HUES48 (cell line): Measurements from ENCODE around the gene SLAIN2.
A peak's percentile ranks its signal among the peaks of the same experiment; 100 is the strongest.

Source experiments
- H3K27ac ChIP-seq: one replicate; pipeline ENCODE4 v1.7.0; 2013; ENCODE audit warnings: low read depth, low read length, inconsistent platforms
- H3K27me3 ChIP-seq: 2 replicates; pipeline ENCODE4 v1.6.1; 2013; ENCODE audit warnings: mild to moderate bottlenecking, low read length; ENCODE audit not compliant: control insufficient read depth, insufficient read depth
- H3K36me3 ChIP-seq: 2 replicates; pipeline ENCODE4 v1.6.1; 2013; ENCODE audit warnings: low read length; ENCODE audit not compliant: control insufficient read depth, insufficient read depth
- H3K4me1 ChIP-seq: 2 replicates; pipeline ENCODE4 v1.6.1; 2013; ENCODE audit warnings: mild to moderate bottlenecking, low read length; ENCODE audit not compliant: control insufficient read depth, insufficient read depth
- H3K4me3 ChIP-seq: 2 replicates; pipeline ENCODE4 v1.5.1; 2013; ENCODE audit warnings: mild to moderate bottlenecking, low read depth, low read length
- H3K9ac ChIP-seq: 2 replicates; pipeline ENCODE4 v1.6.1; 2013; ENCODE audit warnings: mild to moderate bottlenecking, low read depth, low read length, moderate library complexity
- H3K9me3 ChIP-seq: 2 replicates; pipeline ENCODE4 v1.6.1; 2013; ENCODE audit warnings: low read length; ENCODE audit not compliant: control insufficient read depth, insufficient read depth

Gene SLAIN2

GRCh38 chr4:48347282-48347921 lies 6.1 kb downstream of the SLAIN2 start:
- Histone ChIP-seq H3K9ac (no peak overlapping the region), H3K9me3 (no peaks in the 10 kb centered on the region), H3K4me3 (no peak overlapping the region), H3K36me3 (no peaks in the 10 kb centered on the region), H3K4me1 (peaks cover 44% of the 10 kb centered on the region), H3K27me3 (no peaks in the 10 kb centered on the region), H3K27ac (no peak overlapping the region)

GRCh38 chr4:48350871-48351270 lies 9.5 kb downstream of the SLAIN2 start:
- H3K9me3 ChIP-seq: no peaks in the 10 kb centered on the region
- H3K4me3 ChIP-seq: no peak overlapping the region
- no peak overlapping the region for H3K9ac ChIP-seq
- H3K36me3 ChIP-seq: no peaks in the 10 kb centered on the region
- H3K27me3 ChIP-seq: no peaks in the 10 kb centered on the region
- H3K4me1 ChIP-seq: peaks cover 19% of the 10 kb centered on the region
- H3K27ac ChIP-seq: no peak overlapping the region

DNA sequence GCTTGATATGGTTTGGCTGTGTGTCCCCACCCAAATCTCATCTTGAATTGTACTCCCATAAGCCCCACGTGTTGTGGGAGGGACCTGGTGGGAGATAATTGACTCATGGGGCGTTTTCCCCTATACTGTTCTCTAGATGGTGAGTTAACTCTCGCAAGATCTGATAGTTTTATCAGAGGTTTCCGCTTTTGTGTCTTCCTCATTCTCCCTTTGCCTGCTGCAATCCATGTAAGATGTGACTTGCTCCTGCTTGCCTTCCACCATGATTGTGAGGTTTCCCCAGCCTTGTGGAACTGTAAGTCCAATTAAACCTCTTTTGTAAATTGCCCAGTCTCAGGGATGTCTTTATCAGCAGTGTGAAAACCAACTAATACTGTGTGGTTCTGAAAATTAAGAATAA lies 11.5 kb downstream of the SLAIN2 start:
- Histone ChIP-seq H3K9me3 (no peaks in the 10 kb centered on the region), H3K36me3 (no peaks in the 10 kb centered on the region), H3K27me3 (no peaks in the 10 kb centered on the region), H3K9ac (no peak overlapping the region), H3K27ac (no peak overlapping the region), H3K4me3 (no peak overlapping the region), H3K4me1 (peaks cover 19% of the 10 kb centered on the region)

DNA sequence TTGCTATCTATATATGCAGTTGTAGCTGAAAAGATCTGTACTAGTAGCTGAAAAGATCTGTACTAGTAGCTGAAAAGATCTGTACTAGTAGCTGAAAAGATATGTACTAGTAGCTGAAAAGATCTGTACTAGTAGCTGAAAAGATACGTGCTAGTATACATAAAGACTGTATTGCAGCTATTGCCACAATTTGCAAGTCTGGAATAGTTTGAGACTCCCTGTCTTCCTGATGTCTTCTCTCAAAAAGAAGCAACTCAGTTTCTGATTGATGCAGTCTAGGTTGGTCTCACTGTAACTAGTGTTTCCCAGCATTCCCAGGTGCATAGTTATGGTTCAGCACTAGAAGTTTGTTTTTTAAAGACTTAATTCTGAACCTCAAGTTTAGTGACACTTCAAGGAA lies 15.0 kb downstream of the SLAIN2 start:
- no peak overlapping the region for H3K9ac ChIP-seq
- H3K27ac ChIP-seq: no peak overlapping the region
- no peaks in the 10 kb centered on the region for H3K9me3 ChIP-seq
- no peaks in the 10 kb centered on the region for H3K36me3 ChIP-seq
- H3K27me3 ChIP-seq: no peaks in the 10 kb centered on the region
- no peaks in the 10 kb centered on the region for H3K4me1 ChIP-seq
- no peak overlapping the region for H3K4me3 ChIP-seq

- no peaks in the 10 kb centered on the region for H3K36me3 ChIP-seq
- no peaks in the 10 kb centered on the region for H3K27me3 ChIP-seq
- no peak overlapping the region for H3K4me3 ChIP-seq
- no peak overlapping the region for H3K9ac ChIP-seq
- H3K9me3 ChIP-seq: no peaks in the 10 kb centered on the region
- no peaks in the 10 kb centered on the region for H3K4me1 ChIP-seq
- H3K27ac ChIP-seq: no peak overlapping the region
These were observed 19.1 kb downstream of the SLAIN2 start for GRCh38 chr4:48360285-48361011.

DNA sequence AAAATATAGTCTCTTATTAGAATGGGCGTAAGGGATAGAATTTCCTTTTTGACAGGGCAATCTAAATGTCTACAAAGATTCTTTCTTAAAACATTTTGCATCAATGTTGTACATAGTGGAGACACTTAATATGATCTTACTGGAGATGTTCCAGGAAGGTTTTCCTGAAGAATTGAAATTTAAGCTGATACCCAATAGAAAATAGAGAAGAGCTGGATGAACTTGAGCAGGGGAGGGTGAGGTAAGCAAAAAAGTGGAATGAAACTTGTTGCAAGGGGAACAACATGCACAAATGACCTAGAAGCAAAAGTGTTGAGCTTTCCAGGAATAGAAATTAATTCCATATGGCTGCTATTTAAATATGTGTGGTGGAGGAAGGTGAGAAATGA lies 19.7 kb downstream of the SLAIN2 start:
- no peaks in the 10 kb centered on the region for H3K4me1 ChIP-seq
- no peak overlapping the region for H3K4me3 ChIP-seq
- H3K9ac ChIP-seq: no peak overlapping the region
- no peaks in the 10 kb centered on the region for H3K36me3 ChIP-seq
- no peak overlapping the region for H3K27ac ChIP-seq
- no peaks in the 10 kb centered on the region for H3K27me3 ChIP-seq
- no peaks in the 10 kb centered on the region for H3K9me3 ChIP-seq

DNA sequence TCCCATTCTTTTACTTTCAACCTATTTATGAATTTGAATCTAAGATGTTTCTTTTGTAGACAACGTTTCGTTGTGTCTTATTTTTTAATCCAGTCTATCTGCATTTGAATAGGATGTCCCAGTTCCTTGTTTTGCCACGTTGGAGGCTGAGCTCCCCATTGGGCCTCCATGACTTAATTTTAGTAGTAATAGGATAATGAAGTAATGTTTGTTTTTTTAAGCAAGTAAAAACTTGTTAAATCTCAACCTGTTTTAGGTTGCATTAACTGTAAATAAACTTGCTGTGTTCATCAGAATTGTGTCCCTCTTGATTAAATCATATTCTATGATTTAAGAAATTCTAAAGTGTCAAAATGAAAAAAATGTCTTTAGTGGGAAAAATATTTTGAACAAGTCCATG lies 25.3 kb downstream of the SLAIN2 start:
- H3K27me3 ChIP-seq: no peaks in the 10 kb centered on the region
- no peaks in the 10 kb centered on the region for H3K9me3 ChIP-seq
- no peak overlapping the region for H3K9ac ChIP-seq
- H3K4me1 ChIP-seq: peaks cover 29% of the 10 kb centered on the region
- H3K4me3 ChIP-seq: no peak overlapping the region
- no peak overlapping the region for H3K27ac ChIP-seq
- no peaks in the 10 kb centered on the region for H3K36me3 ChIP-seq

DNA sequence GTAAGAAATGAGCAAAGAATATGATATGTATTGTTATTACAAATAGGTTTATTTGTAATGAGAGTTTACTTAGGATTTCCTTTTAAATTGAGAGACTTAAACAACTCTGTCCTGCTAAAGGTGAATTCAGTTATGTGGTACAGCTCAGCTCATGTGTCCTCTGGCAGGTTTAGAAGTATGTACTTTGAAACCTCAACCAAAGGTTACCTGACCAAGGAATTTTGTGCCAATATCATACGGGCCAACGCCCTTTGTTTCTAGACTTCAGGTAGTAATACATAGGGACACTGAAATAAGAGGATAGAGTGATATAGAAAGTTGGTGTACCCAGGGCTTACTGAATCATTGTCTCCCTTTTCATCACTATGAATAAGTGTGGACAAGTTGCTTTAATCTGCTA lies 25.7 kb downstream of the SLAIN2 start:
- Histone ChIP-seq H3K4me1 (peaks cover 29% of the 10 kb centered on the region), H3K27me3 (no peaks in the 10 kb centered on the region), H3K9me3 (no peaks in the 10 kb centered on the region), H3K4me3 (no peak overlapping the region), H3K27ac (no peak overlapping the region), H3K36me3 (no peaks in the 10 kb centered on the region), H3K9ac (no peak overlapping the region)

GRCh38 chr4:48368389-48368788 lies 27.1 kb downstream of the SLAIN2 start:
- Histone ChIP-seq H3K9me3 (no peaks in the 10 kb centered on the region), H3K36me3 (no peaks in the 10 kb centered on the region), H3K27me3 (no peaks in the 10 kb centered on the region), H3K4me1 (peaks cover 29% of the 10 kb centered on the region), H3K9ac (no peak overlapping the region), H3K4me3 (no peak overlapping the region), H3K27ac (no peak overlapping the region)

DNA sequence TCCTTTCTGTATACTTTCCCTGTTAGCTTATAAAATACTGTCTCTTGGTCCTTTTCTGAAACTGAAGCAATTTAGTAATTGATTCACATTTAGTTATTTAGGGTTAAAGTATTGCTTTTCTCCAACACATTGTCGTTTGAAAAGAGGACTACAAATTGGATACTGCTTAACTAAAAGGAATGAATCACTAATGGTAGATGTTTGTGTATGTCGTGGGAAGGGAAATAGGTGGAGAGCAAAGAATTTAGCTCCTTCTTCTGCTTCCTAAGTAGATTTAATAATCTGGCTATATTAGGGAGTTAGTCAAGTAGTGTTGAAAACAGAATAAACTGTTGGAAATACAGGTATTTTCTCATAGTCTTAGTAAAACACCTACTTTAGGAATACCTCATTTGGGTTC lies 27.9 kb downstream of the SLAIN2 start:
- H3K4me1 ChIP-seq: peaks cover 29% of the 10 kb centered on the region
- no peak overlapping the region for H3K9ac ChIP-seq
- H3K4me3 ChIP-seq: no peak overlapping the region
- H3K27ac ChIP-seq: no peak overlapping the region
- no peaks in the 10 kb centered on the region for H3K27me3 ChIP-seq
- H3K36me3 ChIP-seq: no peaks in the 10 kb centered on the region
- no peaks in the 10 kb centered on the region for H3K9me3 ChIP-seq

- H3K27ac ChIP-seq: peak overlapping the region; percentile 52
- no peak overlapping the region for H3K9ac ChIP-seq
- peaks cover 29% of the 10 kb centered on the region for H3K4me1 ChIP-seq
- H3K36me3 ChIP-seq: no peaks in the 10 kb centered on the region
- no peaks in the 10 kb centered on the region for H3K9me3 ChIP-seq
- H3K4me3 ChIP-seq: no peak overlapping the region
- no peaks in the 10 kb centered on the region for H3K27me3 ChIP-seq
These were observed 28.4 kb downstream of the SLAIN2 start for GRCh38 chr4:48369771-48370170.
